ENCODE measurements around the gene RBM12.

DNA sequence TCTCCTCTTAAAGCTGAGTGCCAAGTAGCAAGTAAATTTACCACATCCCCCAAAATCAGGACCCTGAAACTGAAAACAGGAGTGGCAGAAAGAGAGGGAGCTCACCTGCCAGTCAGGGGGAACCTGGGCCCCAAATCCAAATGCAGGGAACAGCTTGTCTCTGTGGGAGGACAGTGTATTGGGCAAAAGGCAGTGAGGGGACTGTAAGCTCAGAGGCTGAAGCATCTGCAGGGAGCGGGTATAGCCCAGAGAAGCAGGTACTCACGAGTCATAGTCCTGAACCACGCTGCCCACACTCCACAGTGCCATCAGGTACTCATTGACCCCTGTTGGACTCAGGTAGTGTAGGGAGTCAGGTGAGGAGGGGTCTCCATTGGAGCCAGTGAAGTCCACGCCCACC is 34.1 kb downstream of the RBM12 start:
- TF ChIP-seq POLR2A (IDR thresholded peaks at IDR 0.05) = no peak
- TF ChIP-seq, protein P1, sequence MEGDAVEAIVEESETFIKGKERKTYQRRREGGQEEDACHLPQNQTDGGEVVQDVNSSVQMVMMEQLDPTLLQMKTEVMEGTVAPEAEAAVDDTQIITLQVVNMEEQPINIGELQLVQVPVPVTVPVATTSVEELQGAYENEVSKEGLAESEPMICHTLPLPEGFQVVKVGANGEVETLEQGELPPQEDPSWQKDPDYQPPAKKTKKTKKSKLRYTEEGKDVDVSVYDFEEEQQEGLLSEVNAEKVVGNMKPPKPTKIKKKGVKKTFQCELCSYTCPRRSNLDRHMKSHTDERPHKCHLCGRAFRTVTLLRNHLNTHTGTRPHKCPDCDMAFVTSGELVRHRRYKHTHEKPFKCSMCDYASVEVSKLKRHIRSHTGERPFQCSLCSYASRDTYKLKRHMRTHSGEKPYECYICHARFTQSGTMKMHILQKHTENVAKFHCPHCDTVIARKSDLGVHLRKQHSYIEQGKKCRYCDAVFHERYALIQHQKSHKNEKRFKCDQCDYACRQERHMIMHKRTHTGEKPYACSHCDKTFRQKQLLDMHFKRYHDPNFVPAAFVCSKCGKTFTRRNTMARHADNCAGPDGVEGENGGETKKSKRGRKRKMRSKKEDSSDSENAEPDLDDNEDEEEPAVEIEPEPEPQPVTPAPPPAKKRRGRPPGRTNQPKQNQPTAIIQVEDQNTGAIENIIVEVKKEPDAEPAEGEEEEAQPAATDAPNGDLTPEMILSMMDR (IDR thresholded peaks at IDR 0.05) = no peak

Data from heart left ventricle (tissue), 13 donors.